CD4-positive, alpha-beta T cell treated with Interleukin-12 subunit alpha and Interleukin-12 subunit beta, for 1 hour (primary cell): ENCODE results near the gene ZNF740.

Source experiments
- DNase-seq: peaks from one replicate; pipeline ENCODE4 v3.0.0-alpha.2; 2020

Gene ZNF740

DNA sequence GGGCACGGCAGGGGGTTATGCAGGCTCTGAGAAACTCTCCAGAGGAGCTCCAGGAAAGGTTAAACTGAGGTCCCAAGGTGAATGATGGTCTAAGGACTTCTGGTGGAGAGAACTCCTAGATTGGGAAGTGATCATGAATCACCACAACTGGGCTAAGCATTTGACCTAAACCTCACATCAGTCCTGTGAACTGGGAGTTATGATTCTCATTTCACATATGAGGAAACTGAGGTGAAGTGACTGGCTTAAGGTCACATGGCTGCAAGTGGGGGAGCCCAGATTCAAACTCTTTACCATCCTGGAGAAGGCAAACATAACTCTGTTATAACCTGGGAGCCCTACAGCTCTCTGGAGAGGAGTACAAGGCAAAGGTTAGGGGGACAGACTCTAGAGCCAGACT, 47.3 kb downstream of the ZNF740 start:
- no peak for DNase-seq

DNA sequence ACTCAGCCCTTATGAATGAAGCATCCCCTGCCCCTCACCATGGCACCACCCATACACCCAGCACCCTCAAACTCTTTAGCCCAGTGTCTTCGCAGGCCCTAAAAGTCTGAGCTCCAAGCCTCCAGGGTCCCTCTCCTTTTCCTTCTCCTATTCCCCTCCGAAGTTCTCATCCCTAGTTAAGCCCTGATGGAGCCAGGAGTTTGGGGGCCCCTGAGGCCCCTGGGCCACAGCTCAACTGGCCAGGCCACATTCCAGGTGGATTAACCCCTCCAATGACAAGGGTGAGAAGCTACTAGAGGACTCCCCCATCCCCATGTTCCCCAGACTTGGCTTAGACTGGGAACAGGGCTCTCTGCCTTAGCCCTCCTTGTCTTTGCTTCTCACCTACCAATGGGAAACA, 48.9 kb downstream of the ZNF740 start:
- no peak for DNase-seq

DNA sequence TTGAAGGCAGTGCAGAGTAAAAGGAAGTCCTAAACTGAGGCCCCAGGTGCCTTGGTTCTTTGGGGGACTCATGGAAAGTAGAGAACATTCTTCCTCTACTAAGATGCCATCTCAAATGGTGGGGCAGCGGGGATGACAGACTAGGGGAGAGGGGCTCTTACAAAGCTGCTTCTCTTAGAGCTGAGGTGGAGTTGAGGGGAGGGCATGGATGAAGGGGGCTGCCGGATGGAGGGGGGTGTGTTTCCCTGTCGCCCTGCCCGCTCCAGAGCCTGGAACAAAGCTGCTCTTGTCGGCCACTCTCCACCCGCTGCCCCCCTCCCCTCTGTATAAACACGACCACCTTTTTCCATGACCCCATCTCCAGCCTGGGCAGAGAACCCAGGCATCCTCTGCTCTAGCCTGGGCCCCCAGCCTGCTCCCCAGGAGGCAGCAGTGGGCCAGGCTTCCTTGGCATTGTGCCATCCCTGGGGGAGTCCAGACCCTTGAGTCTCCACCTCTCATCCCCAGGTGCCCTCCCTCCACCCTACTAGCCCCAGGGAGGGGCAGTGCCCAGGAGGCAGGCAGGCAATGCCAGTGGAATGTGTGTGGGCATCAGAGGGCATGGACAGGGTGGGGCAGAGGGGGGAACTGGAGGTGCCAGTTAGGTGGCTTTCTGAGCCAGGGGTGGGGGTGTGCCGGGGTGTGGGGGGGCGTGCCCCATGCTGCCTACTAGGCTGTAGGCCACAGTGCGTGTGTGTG, 49.8 kb downstream of the ZNF740 start:
- no peak for DNase-seq

DNA sequence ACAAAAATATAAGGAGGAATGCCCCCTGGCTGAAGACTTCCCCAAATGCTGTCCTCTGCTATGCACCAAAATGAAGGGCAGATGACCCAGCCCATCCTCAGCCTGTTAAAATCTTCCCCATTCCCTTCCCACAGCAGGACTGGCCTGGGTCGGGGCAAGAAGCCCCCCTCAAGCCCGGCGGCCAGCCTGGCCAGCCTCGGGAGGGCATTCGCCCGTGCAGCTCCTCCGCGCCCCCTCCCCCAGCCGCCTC, 51.1 kb downstream of the ZNF740 start:
- no peak for DNase-seq

DNA sequence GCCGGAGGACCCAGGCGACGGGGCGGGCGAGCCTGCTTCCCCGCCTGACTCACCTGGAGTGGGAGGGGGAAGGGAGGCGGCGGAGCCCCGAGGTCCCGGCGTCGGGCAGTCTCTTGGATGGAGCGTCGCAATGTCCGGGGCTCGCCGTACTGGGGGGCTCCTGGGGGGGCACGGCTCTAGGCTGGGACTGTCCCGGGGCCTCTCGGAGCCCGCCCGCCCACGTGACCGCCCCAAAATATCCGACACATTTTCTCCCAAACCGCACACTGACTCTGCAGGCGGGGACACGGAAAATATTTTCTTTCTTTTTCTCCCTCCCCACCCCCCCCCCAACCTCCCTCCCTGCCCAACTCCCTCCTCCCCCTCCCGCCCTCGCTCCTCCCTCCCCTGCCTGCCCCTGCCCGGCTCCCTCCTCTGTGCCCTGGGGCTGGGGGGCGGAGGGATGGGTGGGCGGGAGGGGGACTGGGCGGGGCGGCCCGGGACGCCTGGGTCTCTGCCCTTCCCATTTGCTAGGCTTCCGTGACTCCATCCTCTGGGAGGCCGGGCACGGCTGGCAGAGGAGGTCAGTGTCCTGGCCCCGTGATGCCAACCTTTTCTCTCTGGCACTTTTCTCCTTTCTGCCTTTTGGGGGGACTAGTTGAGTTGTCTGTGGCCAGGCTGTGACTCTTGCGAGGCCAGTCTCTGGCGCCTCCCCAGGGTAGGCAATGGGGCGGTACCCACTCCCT, 51.6 kb downstream of the ZNF740 start, which contains the start of gene RARG:
Gene RARG (minus strand): TSS at position 289 of the 725 bp plus-strand sequence. CDS start 4,664 bp downstream, outside the sequence.
- peak; percentile 77 for DNase-seq

DNA sequence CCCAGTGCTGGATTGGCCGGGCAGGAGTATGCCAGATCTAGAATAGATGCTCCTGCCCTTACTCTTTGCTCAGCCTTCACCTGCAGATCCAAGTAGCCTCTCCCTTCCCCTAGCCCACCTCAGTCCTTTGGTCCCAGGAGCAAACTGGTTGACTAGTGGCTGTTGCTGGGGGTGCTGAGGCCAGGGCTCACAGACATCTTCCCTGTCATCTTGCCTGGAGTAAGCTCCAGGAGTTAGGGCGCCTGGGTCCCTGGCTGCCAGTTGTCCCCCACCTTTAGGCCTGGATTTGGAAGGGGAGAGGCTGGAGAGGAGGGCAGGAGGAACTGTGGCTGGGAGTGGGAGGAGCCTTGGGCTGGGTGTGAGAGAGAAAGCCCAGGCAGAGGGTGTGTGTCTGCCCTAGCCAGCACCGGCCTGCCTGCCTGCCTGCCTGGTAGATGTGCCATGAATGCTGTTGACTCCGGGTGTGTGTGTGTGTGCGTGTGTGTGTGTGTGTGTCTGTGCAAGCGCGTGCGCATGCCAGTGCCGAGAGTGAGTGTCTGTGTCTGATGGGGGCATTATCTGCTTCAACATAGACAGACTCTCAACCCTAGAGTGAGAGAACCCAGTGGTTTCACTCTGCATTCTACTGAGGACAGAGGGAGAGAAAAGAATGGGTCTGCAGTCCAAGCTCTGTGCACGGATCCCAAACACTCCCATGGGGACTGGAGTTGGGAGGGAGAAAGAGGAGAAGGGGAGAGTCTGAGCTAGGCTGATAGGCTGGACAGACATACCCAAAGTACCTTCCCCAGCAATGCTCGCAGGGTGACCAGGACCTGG, 52.3 kb downstream of the ZNF740 start:
- peak; percentile 61 for DNase-seq

DNA sequence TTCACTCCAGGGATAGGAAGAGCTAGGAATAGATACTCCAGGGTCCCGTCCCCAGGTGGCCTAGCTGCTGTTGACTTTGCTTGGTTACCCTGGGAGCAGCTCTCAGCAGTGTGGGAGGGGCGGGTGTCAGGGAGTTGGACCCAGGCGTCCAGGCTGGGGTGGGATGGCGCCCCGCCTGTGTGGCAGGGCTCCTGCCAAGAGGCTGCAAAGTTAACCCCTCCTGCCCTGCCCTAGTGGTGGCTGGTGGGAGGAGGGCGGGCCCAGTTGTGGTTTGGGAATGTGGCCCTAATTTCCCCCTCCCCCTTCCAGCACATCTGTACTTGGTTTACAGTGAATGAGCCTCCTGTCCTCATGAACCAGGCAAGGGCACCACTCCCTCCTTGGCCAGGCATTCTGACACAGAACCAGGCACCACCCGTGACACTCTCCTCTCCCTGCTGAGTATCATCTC, 53.2 kb downstream of the ZNF740 start:
- DNase-seq, result no peak

DNA sequence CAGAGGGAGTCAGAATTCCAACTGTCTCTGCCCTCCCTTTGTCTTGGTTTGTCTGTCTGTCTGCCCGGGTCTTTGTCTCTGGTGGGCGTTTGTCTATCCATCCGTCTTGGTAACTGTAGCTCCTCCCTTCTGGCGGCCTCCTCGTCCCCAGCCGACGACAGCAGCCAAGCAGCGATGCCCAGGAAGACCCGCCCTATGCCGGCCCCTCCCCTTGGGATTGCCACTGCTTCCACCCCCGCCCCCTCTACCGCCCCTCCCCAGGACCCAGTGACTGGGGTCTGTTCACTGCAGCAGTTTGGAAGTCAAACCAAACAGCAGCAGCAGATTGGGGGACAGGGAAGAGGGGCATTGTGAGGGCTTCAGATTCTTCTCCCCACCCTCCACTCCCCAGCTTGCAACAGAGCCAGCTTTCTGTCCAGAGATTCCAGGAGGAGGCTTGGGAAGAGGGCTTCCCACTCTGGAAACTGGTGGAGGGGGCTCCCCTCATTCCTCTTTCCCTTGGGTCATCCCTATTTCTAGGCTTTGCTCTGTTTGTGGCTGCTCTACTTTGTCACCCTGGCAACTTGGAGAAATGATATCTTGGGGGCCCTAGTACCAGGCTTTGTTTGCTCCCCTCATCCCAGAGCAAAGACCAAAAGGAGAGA, 53.9 kb downstream of the ZNF740 start:
- DNase-seq, result no peak

DNA sequence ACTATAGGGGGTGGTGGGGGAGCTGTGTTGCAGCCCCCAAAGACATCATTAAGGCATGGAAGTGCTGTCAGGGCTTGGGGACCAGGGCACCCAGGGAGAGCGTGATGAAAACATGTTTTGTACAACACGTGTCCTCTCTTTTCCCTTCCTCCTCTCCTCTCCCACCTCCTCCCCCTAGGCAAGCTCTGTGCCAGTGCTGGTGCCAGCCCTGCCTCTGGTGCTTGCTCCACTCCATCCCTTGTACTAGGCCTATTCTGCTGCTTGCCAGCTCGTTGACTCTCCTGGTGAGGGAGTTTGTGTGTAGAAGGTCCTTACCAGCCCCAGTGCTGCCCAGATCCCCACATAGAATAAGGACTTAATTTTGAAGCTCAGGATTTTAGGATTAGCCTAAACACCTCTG, 54.6 kb downstream of the ZNF740 start:
- no peak for DNase-seq

DNA sequence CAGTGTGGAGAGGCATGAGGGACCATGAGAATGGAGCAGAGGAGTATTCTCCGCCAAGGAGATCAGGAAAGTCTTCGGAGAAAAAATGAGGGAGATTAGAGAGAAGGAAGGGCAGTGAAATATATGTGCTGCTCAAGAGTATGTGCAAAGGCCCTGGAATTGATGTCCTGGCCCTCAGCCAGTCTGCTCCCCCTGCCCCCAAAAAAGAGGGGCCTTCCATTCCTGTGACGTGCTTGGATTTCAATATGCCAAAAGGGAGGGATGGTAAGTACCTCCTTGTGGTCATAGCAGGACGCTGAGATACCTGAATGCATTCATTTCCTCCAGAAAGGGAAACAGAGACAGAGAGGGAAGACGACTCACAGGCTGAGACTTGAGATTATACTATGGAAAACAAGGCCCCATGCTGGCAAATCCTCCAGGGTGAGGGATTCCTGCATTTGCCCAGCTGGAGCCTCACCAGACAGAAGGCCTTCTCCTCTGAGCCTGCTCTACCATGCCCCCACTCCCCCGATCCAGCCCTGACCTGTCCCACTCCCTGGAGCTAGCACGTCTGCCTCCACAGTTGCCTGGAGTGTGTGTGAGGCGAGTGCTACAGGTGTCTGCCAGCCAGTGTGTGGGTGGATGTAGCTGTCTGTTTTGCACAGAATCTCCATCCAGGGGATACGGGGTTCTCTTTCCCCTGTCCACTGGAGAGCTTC, 55.4 kb downstream of the ZNF740 start:
- no peak for DNase-seq

DNA sequence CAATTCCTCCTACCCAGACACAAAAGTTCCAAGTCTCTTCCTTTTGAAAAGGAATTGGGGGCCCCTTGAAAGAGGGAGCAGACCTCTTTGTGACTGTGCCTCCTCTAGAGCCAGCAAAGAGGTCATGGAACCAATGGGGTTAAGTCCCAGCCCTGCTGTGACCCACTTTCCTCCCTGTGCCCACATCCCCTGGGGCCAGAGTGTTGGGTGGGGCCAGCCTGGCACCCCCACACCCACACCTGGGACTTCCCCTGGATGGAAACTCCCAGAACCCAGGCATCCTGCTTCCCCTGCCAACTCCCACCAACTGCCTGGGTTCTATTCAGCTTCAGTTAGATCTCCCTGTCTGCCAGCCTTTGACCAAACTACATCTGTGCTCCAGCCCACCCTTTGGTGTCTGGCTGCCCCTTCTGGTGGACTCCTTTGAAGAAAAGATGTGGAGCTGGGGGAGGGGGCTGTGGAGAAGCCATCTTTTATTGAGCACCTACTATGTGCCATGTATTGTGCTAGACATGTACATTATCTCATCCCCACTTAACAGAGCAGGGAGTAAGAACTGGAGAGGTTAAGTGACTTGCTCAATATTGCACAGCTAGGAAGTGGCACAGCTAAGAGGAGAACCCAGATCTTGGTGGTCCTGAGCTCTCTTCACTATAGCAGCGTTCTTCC, 56.1 kb downstream of the ZNF740 start:
- DNase-seq, result peak; percentile 80

DNA sequence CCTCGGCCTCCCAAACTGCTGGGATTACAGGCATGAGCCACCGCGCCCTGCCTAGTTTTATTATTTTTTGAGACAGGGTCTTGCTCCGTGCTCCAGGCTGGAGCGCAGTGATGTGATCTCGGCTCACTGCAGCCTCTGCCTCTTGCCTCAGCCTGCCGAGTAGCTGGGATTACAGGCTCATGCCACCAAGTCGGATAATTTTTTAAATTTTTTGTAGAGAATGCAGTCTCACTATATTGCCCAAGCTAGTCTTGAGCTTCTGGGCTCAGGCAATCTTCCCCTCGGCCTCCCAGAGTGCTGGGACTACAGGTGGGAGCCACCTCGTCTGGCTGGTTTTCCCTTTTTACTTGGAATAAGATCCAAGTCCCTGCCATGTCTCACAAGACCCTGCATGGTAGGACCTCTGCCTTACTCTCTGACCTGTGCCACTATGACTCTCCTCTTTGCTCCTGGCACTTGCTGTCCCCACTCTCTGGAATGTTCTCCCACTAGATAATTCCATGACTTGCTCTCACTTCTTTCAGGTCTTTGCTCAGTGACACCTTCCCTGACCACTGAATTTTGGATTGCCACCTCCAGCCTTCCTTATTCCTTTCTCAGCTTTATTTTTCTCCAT, 59.2 kb downstream of the ZNF740 start:
- no peak for DNase-seq

DNA sequence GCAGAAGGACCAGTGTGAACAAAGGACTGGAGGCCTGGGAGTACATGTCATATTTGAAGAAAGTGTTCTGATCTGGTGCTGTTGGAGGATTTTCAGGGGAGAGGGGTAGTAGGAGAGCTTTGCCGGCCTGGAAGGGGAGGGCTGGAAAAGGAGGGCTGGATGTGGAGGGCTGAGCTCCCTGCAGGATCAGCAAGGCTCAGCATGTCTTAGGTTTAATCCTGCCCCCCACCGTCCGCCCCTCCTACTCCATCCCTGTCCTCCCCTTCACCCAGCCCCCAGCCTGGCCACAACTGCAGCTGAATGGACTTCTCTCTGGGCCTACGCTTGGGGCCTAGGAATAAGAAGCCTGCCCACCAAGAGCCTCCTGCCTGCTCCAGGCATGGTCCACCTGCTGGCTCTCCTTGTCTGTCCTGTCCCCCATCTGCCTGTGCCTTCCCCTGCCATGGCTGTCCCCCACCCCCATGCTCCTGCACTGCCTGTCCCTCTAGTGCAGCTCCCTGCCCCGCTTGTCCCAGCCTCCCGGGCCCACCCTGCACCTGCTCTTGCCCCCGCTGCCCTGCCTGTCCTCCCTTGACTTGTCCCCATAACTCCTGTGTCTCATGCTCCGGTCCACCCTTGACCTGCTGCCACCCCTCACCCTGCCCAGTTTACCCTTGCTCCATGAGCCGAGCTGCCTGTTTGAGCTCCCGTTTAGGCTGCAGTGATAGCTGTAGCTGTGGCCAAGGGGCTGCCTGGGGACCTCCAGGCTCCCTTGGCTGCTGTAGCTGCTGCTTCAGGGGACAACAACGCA, 61.3 kb downstream of the ZNF740 start:
- DNase-seq, result no peak

DNA sequence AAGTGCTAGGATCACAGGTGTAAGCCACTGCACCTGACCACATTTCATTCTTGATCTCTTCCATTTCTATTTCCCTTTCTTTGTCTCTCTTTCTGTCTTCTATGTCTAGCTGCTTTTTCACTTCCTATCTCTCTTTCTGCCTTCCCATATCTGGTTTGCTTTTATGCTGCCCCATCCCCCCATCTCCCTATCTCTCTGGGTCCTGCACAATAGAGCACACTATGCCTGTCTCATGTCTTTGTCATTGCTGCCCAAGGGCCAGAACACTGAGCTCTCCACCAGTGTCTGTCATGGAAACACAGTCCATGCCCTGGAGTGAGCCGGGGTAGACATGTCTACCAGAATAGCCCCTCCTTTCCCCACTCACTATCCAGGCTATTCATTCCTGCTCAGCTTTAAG, 63.8 kb downstream of the ZNF740 start:
- DNase-seq, result no peak
